A172 (cell line): Measurements from ENCODE around the gene CIBAR2. TPM values are rescaled to one million over a fixed set of nuclear protein-coding genes. Genes with fewer than 3 reads are reported as not detected.

ENCODE experiments used
- DNase-seq: peaks from one replicate; pipeline ENCODE4 v3.0.0-alpha.2; 2015; ENCODE audit warnings: low spot score
- total RNA-seq: library from RNA; depleted of rRNA; stranded (reverse); fragments of >200 nt; shearing (Covaris generic); gene quantifications from 2 replicates; pipeline ENCODE4 v1.2.3, GENCODE V29; 2014

Gene CIBAR2
- total RNA-seq, 1 experiment from 2014 or later, result not detected

- DNase-seq, result no peak
Measured at GRCh38 chr16:85083051-85083639, 29.1 kb downstream of the CIBAR2 start.

DNA sequence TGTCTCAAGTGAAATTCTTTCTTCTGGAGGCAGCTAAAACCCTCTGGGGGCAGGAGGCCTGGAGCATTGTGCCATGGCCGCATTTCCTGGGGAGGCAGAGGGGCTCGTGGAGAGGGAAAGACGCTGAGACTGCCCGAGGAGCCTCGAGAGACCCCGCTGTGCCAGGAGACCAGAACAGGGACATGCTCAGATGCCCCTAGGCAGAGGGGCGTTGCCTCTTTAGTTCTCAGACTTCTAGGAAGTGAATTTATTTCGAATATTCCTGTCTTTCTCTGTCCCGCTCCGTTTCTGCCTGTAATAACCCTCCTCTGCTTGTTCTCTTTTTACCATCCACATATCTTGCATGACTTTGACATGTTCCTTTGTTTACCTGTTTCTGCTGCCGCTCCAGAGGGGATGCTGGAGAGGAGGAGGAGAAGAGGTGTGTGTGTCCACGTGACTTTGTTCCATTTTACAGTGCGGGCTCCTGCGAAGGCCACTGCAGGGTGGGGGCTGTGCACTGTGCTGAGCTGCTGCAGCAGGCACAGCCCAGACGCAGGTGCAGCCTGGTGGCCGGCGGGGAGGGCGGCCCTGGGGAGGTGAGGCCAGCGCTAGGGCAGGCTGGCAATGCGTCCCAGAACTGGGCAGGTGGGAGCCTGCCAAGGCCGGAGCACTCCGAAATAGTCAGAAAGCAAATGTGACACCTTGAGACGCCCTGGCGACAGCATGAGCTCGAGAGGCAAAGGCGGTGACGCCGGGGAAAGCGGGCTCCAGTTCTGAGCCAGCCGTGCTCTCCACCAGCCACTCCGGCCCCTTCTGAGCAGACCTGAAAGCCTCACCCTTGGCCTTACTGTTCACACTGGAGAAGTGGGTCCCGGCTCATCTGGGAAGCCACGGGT is 29.9 kb downstream of the CIBAR2 start:
- no peak for DNase-seq

DNA sequence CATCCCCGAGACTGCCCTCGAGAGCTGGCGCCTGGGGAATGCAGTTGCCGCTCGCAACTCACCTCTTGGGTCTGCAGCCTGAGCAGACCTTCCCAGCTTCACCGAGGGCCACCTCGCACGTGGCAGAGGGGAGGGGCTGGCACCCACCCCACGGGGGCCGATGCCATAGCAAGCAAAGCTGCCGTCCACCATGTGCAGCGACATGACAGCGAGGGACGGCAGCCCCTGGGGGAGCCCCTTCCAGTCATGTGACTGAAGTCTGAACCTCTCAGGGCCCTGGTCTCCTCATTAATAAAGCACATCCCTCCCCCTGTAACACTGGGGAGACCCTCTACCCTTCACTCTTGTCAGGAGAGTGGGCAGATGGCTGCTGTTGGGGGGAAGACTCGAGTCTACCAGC is 30.5 kb downstream of the CIBAR2 start:
- no peak for DNase-seq

DNA sequence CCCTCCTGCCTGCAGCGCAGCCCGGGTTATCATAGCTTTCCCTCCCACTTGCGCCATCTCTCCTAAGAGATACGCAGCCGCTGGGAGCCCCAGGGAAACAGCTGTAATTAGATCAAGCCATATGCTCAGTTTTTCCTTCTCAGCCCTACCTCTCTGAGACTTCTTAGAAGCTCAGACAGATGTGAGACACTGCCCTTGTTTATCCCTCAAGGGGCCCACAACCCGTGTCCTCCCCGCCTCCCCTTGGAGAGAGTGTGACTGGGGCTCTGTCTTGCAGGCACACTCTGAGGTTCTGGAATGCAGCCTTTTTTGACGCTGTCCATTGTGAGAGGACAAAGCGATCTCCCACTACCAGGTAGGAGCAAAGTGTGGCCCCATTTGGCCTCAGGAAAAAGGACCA is 31.2 kb downstream of the CIBAR2 start:
- no peak for DNase-seq

DNA sequence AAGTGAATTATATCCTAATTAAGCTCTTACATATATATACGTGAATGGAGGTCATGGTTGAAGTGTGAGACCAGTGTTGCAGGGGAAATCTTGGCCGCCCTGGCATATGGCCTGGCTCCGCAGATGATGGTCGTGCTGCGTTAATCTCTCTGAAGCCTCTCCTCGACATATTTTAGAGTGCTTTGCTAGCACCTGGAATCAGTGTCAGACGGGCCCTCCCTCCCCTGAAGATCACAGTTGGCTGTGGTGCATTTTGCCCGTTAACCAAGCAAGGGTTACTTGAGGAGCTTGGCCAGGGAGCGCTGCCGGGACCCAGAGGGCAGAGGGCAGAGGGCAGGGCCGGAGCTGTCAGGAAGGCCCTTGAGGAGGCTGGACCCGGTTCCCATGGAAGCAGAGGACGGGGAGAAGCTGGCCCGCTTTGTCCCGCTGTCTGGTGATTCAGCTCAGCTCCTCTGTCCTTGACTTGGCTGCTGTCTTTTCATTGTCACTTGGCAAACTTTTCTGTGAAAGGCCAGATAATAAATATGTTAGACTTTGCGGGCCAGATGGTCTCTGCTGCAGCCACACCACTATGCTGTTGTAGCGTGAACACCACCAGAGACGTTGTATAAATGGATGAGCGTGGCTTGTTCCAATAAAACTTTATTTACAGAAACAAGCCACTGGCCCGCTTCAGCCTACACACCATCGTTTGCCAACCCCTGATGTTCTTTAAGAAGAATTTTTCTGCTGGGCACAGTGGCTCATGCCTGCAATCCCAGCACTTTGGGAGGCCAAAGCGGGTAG is 32.3 kb downstream of the CIBAR2 start:
- DNase-seq, result no peak

- DNase-seq, result no peak
Measured at GRCh38 chr16:85078952-85079351, 33.3 kb downstream of the CIBAR2 start.

DNA sequence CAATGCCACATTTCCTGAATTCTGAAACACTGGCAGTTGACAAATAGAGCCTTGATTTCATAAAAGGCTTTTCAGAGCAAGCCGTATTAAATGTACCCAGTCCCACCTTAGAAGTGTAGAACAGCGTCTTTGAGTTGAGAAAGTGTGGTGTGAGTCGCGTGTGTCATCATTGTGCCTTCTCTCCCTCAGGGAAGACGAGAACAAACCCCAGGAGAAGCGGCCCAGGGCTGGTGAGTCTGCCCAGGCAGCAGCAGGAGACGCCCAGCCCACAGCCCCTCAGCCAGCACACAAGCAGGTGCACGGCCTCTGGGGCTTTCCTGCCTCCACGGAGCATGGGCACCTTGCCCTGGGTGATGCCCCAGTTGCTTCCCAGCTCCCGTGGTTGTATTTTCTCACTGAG is 34.0 kb downstream of the CIBAR2 start:
- DNase-seq, result no peak

DNA sequence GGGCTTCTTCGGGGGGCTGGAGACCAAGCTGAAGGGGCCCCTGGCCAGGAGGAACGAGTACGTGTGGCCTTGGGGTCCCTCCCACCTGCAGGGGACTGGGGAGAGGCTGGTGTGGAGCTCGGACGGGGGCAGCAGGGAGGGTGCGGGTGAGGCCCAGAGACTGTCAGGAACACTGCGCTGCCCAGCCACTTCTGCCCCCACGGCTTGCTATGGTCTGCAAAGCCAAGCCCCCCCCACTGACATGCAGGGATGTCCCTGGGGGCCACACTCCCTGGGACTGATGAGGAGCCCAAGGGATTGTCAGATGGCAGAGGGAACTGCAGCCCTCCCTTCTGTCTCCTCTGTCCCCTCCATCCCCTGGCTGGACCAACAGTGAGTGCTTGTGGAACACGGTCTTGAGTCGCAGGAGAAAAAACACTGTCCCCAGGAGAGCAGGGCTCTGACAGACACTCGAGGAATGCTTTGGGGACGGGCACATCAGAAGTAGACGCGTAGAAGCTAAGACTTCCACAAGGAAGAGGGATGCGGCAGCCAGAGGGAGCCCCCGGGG is 34.6 kb downstream of the CIBAR2 start:
- no peak for DNase-seq

GRCh38 chr16:85077039-85077438 is 35.2 kb downstream of the CIBAR2 start:
- no peak for DNase-seq

GRCh38 chr16:85075236-85075924 is 36.9 kb downstream of the CIBAR2 start:
- no peak for DNase-seq

- DNase-seq, result no peak
Measured at GRCh38 chr16:85074225-85074914, 37.9 kb downstream of the CIBAR2 start.

GRCh38 chr16:85072947-85073346 is 39.3 kb downstream of the CIBAR2 start:
- no peak for DNase-seq

GRCh38 chr16:85072076-85072860 is 40.0 kb downstream of the CIBAR2 start:
- no peak for DNase-seq

DNA sequence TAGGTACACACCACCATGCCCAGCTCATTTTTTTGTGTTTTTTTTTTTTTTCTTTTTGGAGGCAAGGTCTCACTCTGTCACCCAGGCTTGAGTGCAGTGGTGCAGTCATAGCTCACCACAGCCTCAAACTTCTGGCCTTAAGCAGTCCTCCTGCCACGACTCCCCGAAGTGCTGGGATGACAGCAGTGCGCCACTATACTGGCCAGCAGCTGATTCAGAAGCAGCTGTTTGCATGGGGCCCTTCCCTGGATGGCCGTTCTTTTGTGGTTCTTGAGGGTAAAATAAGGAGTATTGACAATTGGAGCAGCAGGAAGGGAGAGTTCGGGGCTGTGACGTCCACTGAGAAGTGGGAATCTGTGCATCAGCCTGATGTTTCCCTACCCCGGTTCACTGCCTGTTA is 43.1 kb downstream of the CIBAR2 start:
- no peak for DNase-seq

DNA sequence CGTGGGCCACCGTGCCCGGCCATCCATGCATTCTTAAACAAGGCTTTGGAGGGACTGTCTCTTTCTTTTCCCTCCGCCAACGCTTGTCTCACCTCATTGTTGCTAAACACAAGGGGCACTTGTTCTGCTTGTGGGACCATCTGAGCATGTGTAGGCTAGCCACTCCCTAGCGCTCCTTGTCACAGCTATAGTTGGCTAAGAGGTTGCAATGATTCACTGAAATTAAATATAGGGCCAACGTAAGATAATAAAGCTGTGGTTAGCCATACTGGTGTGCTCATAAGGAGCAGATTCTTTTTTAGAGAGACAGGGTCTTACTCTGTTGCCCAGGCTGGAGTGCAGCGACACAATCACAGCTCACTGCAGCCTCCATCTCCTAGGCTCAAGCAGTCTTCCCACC is 43.5 kb downstream of the CIBAR2 start:
- peak; percentile 24 for DNase-seq

DNA sequence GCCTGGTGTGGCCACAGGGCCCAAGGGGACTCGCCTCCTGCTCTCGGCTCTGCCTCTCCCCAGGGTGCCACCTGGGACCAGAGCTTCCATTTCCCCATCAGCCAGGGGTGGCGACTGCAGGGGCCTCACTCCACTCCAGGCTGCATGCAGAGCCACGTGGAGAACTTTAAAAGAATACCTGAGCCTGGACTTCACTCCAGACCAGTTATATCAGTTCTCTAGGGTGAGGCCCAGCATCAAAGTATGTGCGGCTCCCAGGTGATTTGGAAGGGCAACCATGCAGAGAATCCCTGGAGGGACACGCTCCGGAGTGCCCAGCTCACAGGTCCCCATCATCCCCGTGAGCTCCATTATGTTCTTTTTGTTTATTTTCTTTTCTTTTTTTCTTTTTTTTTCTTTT is 44.8 kb downstream of the CIBAR2 start:
- no peak for DNase-seq

GRCh38 chr16:85067024-85067423 is 45.2 kb downstream of the CIBAR2 start:
- DNase-seq, result no peak

- DNase-seq, result no peak
Measured at GRCh38 chr16:85066346-85066885, 45.9 kb downstream of the CIBAR2 start.

- DNase-seq, result no peak
Measured at GRCh38 chr16:85065099-85065498, 47.2 kb downstream of the CIBAR2 start.

- DNase-seq, result no peak
Measured at GRCh38 chr16:85064186-85064585, 48.1 kb downstream of the CIBAR2 start.
